ENCODE results near the gene RCAN1.

Gene RCAN1

DNA sequence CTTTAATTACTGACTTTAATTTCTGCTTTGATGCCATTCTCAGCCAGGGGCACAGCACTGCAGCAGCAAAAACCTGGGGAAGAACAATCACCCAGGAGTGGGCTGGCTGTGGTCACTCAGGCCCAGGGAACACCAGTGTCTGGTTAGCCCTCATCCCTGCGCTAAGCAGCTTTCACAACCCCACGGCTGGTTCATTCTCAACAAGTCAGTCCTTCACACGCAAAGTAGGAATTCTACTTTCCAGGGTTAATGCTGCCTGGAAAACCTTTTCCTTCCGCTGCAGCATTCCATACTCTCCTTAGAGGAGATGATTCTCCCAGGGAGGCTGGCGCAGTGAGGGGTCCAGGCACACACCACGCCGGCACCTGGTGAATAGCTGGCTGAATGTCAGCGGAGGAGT lies 78.6 kb downstream of the RCAN1 start:
- DNase-seq: no peak

- DNase-seq: no peak
Measured at GRCh38 chr21:34535886-34536285, 79.0 kb downstream of the RCAN1 start.

- no peak for DNase-seq
Measured at GRCh38 chr21:34534522-34534921, 80.4 kb downstream of the RCAN1 start.

DNA sequence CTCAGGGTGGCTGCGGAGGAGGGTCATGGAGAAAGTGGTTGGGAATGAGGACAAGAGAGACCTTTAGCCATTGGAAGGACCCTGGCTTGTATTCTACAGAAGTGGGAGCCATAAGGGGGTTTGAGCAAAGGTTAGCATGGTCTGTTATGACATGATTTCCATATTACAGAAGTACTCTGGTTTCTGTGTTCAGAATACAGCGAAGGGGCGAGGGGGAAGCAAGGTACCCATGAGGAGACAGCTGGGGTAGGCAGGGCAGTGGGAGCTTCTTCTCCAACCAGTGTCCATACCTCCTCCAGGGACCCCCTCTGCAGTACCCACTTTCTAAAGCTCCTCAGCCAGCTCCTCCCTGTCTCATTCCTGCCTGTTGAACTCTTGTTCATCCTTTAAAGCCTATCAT lies 81.0 kb downstream of the RCAN1 start:
- DNase-seq: no peak

GRCh38 chr21:34531399-34531798 lies 83.5 kb downstream of the RCAN1 start:
- no peak for DNase-seq

- DNase-seq: no peak
Measured at GRCh38 chr21:34530261-34530660, 84.7 kb downstream of the RCAN1 start.

DNA sequence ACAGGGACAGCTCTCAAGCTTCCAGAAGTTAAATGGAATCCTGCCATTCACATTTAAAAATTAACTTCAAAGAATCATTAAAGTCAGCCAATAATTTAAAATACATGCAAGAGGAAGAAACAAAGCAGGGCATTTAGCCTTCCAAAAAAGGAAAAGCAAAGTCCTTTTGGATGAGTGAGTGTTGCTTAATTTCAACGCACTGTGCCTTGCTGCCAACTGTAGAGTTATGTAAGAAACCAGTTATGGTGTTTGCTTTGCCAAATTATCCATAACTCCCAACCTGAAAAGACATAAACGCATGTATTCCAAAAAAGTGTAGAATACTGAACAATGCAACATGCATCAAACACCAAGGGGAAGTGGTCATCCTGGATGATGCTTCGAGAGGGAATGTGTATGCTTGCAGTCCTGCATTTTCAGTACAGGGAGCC lies 86.8 kb downstream of the RCAN1 start:
- no peak for DNase-seq

GRCh38 chr21:34526618-34527290 lies 88.2 kb downstream of the RCAN1 start:
- DNase-seq: no peak

GRCh38 chr21:34526241-34526617 lies 88.7 kb downstream of the RCAN1 start:
- no peak for DNase-seq

GRCh38 chr21:34524646-34525601 lies 90.0 kb downstream of the RCAN1 start:
- no peak for DNase-seq

DNA sequence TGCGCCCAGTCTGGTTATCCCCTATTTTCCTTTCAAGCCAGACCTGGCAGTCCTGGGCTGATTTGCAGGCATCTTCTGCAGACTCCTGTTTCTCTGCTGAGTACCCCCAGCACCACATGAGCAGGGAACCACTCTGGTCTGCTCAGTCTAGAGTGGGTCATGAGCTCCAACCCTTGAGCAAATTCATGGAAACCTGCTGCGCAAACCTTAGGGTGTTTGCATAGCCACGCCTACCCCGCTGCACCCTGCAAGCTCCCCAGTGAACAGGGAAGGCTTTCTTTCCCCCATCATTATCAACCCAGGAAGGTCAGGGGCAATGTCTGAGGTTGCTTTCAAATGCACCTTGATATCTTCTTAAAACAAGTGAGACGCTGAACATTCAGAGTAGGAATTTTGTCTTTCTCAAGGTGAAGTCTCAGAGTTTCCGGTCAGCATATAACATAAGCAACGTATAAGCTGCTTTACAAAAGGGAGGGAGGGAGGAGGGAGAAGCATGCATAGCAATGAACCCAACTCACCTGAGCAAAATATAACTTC lies 91.8 kb downstream of the RCAN1 start:
- no peak for DNase-seq

DNA sequence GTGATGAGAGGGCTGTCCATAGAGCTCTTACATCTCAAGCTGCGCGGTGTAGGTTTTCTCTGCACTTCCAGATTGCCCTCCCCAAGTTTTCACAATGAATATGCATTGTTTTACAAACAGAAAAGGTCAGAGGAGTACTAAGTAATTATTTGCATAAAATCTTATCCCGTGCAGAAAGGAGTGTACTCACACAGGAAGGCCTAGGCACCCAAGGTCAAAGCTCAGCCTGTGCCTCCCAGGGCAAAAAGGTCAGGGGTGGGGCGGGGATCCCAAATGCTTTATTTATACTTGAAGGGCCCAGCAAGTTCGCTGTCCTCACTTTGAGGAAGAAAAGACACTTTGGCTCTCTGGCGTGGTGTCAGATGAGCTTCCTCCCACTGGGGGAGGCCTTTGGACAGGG lies 92.6 kb downstream of the RCAN1 start:
- DNase-seq: no peak

- no peak for DNase-seq
Measured at GRCh38 chr21:34521561-34521960, 93.4 kb downstream of the RCAN1 start.

GRCh38 chr21:34520764-34521508 lies 94.0 kb downstream of the RCAN1 start:
- no peak for DNase-seq

DNA sequence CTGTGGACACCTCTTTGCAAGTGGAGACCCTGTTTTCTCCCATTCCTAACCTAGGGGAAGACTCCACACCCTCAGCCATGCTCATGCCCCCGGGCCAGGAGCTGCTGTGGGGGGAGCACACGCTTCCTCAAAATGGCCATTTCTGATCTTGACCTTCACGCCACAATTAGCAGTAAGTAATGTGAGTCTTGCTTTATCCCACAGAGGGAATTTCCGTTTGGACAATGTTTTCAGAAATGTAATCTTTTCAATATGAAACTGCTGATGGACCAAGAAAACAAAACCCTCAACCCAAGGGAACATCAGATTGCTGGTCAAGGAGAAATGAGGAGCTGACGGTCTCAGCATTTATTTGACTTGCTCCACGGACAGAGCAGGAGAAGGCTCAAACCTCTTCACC lies 94.6 kb downstream of the RCAN1 start:
- no peak for DNase-seq

DNA sequence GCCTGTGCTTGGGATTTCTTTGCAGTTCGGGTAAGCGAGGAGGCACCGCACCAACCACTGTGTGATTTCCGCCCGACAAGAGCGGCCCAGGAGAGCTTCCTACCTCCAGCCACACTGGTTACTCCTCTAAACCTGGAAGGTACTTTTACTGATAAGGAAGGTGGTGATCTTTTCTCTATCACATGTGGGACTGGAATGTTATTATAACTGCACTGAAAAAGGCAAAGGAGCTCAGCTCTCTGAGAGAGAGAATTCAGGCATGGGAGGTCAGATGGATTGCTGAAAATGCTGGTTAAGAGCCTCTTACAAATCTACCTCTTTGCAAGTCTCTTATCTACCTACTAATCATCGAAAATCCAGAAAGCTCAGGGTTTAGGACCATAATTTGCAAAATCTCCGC lies 95.2 kb downstream of the RCAN1 start:
- DNase-seq: no peak

DNA sequence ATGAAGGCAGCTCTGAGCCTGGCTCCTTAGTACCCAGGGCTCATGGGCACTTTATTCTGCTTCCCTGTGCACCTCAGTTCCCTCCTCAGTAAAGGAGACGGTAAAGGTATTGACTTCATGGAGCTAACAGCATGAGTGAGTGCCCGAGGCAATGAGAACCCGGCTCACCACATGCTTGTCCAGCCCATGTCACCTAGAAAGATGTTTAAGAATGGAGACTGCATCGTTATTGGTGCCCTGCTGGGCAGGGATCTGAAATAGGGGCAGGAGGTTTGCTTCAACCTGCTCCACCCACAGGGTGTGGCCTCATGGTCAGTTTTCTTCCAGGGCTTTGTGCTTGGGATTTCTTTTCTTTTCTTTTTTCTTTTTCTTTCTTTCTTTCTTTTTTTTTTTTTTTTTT lies 95.9 kb downstream of the RCAN1 start:
- no peak for DNase-seq

- no peak for DNase-seq
Measured at GRCh38 chr21:34518301-34518700, 96.6 kb downstream of the RCAN1 start.

GRCh38 chr21:34517491-34518245 lies 97.2 kb downstream of the RCAN1 start:
- DNase-seq: no peak

DNA sequence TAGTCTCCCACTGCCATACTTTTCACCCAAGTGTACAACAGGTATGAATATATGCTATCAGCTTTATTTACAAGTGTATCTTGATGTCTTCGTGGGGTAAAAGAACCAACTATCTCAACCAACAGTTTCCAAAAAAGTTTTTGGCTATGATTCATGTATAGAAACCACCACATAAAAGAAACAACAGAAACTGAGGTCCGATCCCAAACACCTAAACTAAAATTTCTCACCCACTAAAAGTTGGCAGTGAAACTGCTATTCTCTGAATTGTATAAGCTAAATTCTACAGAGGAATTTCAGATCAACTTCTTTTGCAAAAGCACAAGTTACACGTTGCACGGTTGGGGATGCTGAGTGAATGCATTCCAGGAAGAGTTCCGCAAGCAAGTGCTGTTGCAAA lies 97.9 kb downstream of the RCAN1 start:
- DNase-seq: no peak

DNA sequence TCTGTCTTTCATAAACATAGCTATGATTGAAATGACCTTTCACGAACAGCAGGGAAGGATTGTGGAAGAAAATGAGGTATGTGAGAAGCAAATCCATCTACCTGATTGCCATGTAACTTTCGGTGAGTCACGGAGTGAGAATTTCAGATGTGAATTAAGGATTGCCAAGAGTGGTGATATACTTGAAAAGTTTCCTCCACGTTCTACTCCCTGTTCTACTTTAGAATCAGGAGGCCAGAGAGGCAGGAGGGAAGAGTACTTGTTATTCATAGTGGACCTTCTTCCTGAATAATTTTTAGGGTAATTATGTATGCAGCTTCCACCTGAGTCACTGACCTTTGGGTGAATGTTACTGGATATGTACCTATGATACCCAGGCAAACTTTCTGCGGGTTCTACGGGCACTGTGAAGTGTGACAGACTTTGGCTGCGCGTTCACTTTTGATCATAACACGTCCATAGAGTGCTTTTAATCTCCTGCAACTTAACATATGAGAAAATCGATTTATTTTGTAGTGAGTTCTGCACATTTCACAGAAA lies 100.3 kb downstream of the RCAN1 start:
- no peak for DNase-seq

- no peak for DNase-seq
Measured at GRCh38 chr21:34513129-34513675, 101.7 kb downstream of the RCAN1 start.
